Measurements from ENCODE around the gene BCAP29.
A peak's percentile ranks its signal among the peaks of the same experiment; 100 is the strongest.

Gene BCAP29

GRCh38 chr7:107642501-107642900, 62.5 kb downstream of the BCAP29 start:
- H3K4me3 ChIP-seq (ENCODE audit: low read depth in 1 of 2, low read length in 2 of 2): no peak overlapping the region
- peaks cover 0 to 9% of the 10 kb centered on the region in 2 donors for H3K4me1 ChIP-seq (ENCODE audit: control insufficient read depth in 1 of 2, insufficient read depth in 2 of 2, low read length in 2 of 2)
- H3K27ac ChIP-seq (ENCODE audit: low read depth, low read length): no peak overlapping the region
- peaks cover 0 to 2% of the 10 kb centered on the region in 2 donors for H3K27me3 ChIP-seq (ENCODE audit: control insufficient read depth in 1 of 2, insufficient read depth in 2 of 2, low read length in 2 of 2)
- no peak overlapping the region for H3K9ac ChIP-seq (ENCODE audit: low read depth in 1 of 2, low read length in 2 of 2)
- no peaks in the 10 kb centered on the region for H3K9me3 ChIP-seq (ENCODE audit: control insufficient read depth in 1 of 2, low read length in 2 of 2)
- H3K36me3 ChIP-seq (ENCODE audit: control insufficient read depth in 1 of 2, insufficient read depth in 2 of 2, low read length in 2 of 2): no peaks in the 10 kb centered on the region

GRCh38 chr7:107643407-107643806, 63.4 kb downstream of the BCAP29 start:
- H3K9me3 ChIP-seq (ENCODE audit: control insufficient read depth in 1 of 2, low read length in 2 of 2): no peaks in the 10 kb centered on the region
- peaks cover 0 to 2% of the 10 kb centered on the region in 2 donors for H3K27me3 ChIP-seq (ENCODE audit: control insufficient read depth in 1 of 2, insufficient read depth in 2 of 2, low read length in 2 of 2)
- peaks cover 0 to 9% of the 10 kb centered on the region in 2 donors for H3K4me1 ChIP-seq (ENCODE audit: control insufficient read depth in 1 of 2, insufficient read depth in 2 of 2, low read length in 2 of 2)
- H3K36me3 ChIP-seq (ENCODE audit: control insufficient read depth in 1 of 2, insufficient read depth in 2 of 2, low read length in 2 of 2): no peaks in the 10 kb centered on the region
- H3K4me3 ChIP-seq (ENCODE audit: low read depth in 1 of 2, low read length in 2 of 2): no peak overlapping the region
- no peak overlapping the region for H3K27ac ChIP-seq (ENCODE audit: low read depth, low read length)
- H3K9ac ChIP-seq (ENCODE audit: low read depth in 1 of 2, low read length in 2 of 2): no peak overlapping the region

- no peaks in the 10 kb centered on the region for H3K9me3 ChIP-seq (ENCODE audit: control insufficient read depth in 1 of 2, low read length in 2 of 2)
- peak overlapping the region; percentile 7 to 22 for H3K4me3 ChIP-seq (ENCODE audit: low read depth in 1 of 2, low read length in 2 of 2)
- H3K9ac ChIP-seq (ENCODE audit: low read depth in 1 of 2, low read length in 2 of 2): no peak overlapping the region
- peaks cover 0 to 2% of the 10 kb centered on the region in 2 donors for H3K27me3 ChIP-seq (ENCODE audit: control insufficient read depth in 1 of 2, insufficient read depth in 2 of 2, low read length in 2 of 2)
- no peaks in the 10 kb centered on the region for H3K36me3 ChIP-seq (ENCODE audit: control insufficient read depth in 1 of 2, insufficient read depth in 2 of 2, low read length in 2 of 2)
- no peak overlapping the region for H3K27ac ChIP-seq (ENCODE audit: low read depth, low read length)
- H3K4me1 ChIP-seq (ENCODE audit: control insufficient read depth in 1 of 2, insufficient read depth in 2 of 2, low read length in 2 of 2): peaks cover 0 to 9% of the 10 kb centered on the region in 2 donors
These were observed 63.9 kb downstream of the BCAP29 start for GRCh38 chr7:107643938-107644308.

- Histone ChIP-seq H3K9ac (ENCODE audit: low read depth in 1 of 2, low read length in 2 of 2) (no peak overlapping the region), H3K4me1 (ENCODE audit: control insufficient read depth in 1 of 2, insufficient read depth in 2 of 2, low read length in 2 of 2) (peaks cover 0 to 9% of the 10 kb centered on the region in 2 donors), H3K9me3 (ENCODE audit: control insufficient read depth in 1 of 2, low read length in 2 of 2) (no peaks in the 10 kb centered on the region), H3K27ac (ENCODE audit: low read depth, low read length) (no peak overlapping the region), H3K4me3 (ENCODE audit: low read depth in 1 of 2, low read length in 2 of 2) (peak overlapping the region; percentile 7 to 22), H3K36me3 (ENCODE audit: control insufficient read depth in 1 of 2, insufficient read depth in 2 of 2, low read length in 2 of 2) (no peaks in the 10 kb centered on the region), H3K27me3 (ENCODE audit: control insufficient read depth in 1 of 2, insufficient read depth in 2 of 2, low read length in 2 of 2) (peaks cover 0 to 2% of the 10 kb centered on the region in 2 donors)
These were observed 64.4 kb downstream of the BCAP29 start for GRCh38 chr7:107644309-107644974.

GRCh38 chr7:107652642-107653041, 72.6 kb downstream of the BCAP29 start:
- Histone ChIP-seq H3K4me3 (ENCODE audit: low read depth in 1 of 2, low read length in 2 of 2) (no peak overlapping the region), H3K27ac (ENCODE audit: low read depth, low read length) (no peak overlapping the region), H3K9ac (ENCODE audit: low read depth in 1 of 2, low read length in 2 of 2) (no peak overlapping the region), H3K9me3 (ENCODE audit: control insufficient read depth in 1 of 2, low read length in 2 of 2) (no peaks in the 10 kb centered on the region), H3K4me1 (ENCODE audit: control insufficient read depth in 1 of 2, insufficient read depth in 2 of 2, low read length in 2 of 2) (no peaks in the 10 kb centered on the region), H3K27me3 (ENCODE audit: control insufficient read depth in 1 of 2, insufficient read depth in 2 of 2, low read length in 2 of 2) (peaks cover 0 to 4% of the 10 kb centered on the region in 2 donors), H3K36me3 (ENCODE audit: control insufficient read depth in 1 of 2, insufficient read depth in 2 of 2, low read length in 2 of 2) (no peaks in the 10 kb centered on the region)

GRCh38 chr7:107658467-107658866, 78.4 kb downstream of the BCAP29 start:
- peaks cover 37 to 56% of the 10 kb centered on the region in 2 donors for H3K27me3 ChIP-seq (ENCODE audit: control insufficient read depth in 1 of 2, insufficient read depth in 2 of 2, low read length in 2 of 2)
- no peak overlapping the region for H3K9ac ChIP-seq (ENCODE audit: low read depth in 1 of 2, low read length in 2 of 2)
- no peak overlapping the region for H3K27ac ChIP-seq (ENCODE audit: low read depth, low read length)
- no peaks in the 10 kb centered on the region for H3K9me3 ChIP-seq (ENCODE audit: control insufficient read depth in 1 of 2, low read length in 2 of 2)
- H3K4me3 ChIP-seq (ENCODE audit: low read depth in 1 of 2, low read length in 2 of 2): no peak overlapping the region
- H3K4me1 ChIP-seq (ENCODE audit: control insufficient read depth in 1 of 2, insufficient read depth in 2 of 2, low read length in 2 of 2): peaks cover 7 to 17% of the 10 kb centered on the region in 2 donors
- H3K36me3 ChIP-seq (ENCODE audit: control insufficient read depth in 1 of 2, insufficient read depth in 2 of 2, low read length in 2 of 2): no peaks in the 10 kb centered on the region

- H3K4me3 ChIP-seq (ENCODE audit: low read depth in 1 of 2, low read length in 2 of 2): no peak overlapping the region
- peaks cover 41 to 52% of the 10 kb centered on the region in 2 donors for H3K27me3 ChIP-seq (ENCODE audit: control insufficient read depth in 1 of 2, insufficient read depth in 2 of 2, low read length in 2 of 2)
- no peak overlapping the region for H3K9ac ChIP-seq (ENCODE audit: low read depth in 1 of 2, low read length in 2 of 2)
These were observed 79.6 kb downstream of the BCAP29 start for GRCh38 chr7:107659666-107660065.

GRCh38 chr7:107660381-107661080, 80.5 kb downstream of the BCAP29 start, which contains the start of gene SLC26A4:
Gene SLC26A4 (plus strand): TSS chr7:107660828. CDS start chr7:107661642, 814 bp downstream.
- Histone ChIP-seq H3K36me3 (ENCODE audit: control insufficient read depth in 1 of 2, insufficient read depth in 2 of 2, low read length in 2 of 2) (no peaks in the 10 kb centered on the region), H3K9ac (ENCODE audit: low read depth in 1 of 2, low read length in 2 of 2) (no peak within 1 kb of the TSS), H3K9me3 (ENCODE audit: control insufficient read depth in 1 of 2, low read length in 2 of 2) (no peaks in the 10 kb centered on the region), H3K27me3 (ENCODE audit: control insufficient read depth in 1 of 2, insufficient read depth in 2 of 2, low read length in 2 of 2) (peaks cover 41 to 52% of the 10 kb centered on the region in 2 donors), H3K4me3 (ENCODE audit: low read depth in 1 of 2, low read length in 2 of 2) (peak within 1 kb of the TSS; percentile 63 to 75), H3K4me1 (ENCODE audit: control insufficient read depth in 1 of 2, insufficient read depth in 2 of 2, low read length in 2 of 2) (peaks cover 7 to 17% of the 10 kb centered on the region in 2 donors), H3K27ac (ENCODE audit: low read depth, low read length) (no peak within 1 kb of the TSS)

More at GRCh38 chr7:107659666-107660065, 79.6 kb downstream of the BCAP29 start:
- Histone ChIP-seq H3K9me3 (ENCODE audit: control insufficient read depth in 1 of 2, low read length in 2 of 2) (no peaks in the 10 kb centered on the region), H3K4me1 (ENCODE audit: control insufficient read depth in 1 of 2, insufficient read depth in 2 of 2, low read length in 2 of 2) (peaks cover 7 to 17% of the 10 kb centered on the region in 2 donors), H3K27ac (ENCODE audit: low read depth, low read length) (no peak overlapping the region), H3K36me3 (ENCODE audit: control insufficient read depth in 1 of 2, insufficient read depth in 2 of 2, low read length in 2 of 2) (no peaks in the 10 kb centered on the region)

- Histone ChIP-seq H3K27ac (ENCODE audit: low read depth, low read length) (no peak overlapping the region), H3K4me1 (ENCODE audit: control insufficient read depth in 1 of 2, insufficient read depth in 2 of 2, low read length in 2 of 2) (peaks cover 7 to 17% of the 10 kb centered on the region in 2 donors), H3K4me3 (ENCODE audit: low read depth in 1 of 2, low read length in 2 of 2) (peak overlapping the region; percentile 63 to 75), H3K9ac (ENCODE audit: low read depth in 1 of 2, low read length in 2 of 2) (no peak overlapping the region), H3K36me3 (ENCODE audit: control insufficient read depth in 1 of 2, insufficient read depth in 2 of 2, low read length in 2 of 2) (no peaks in the 10 kb centered on the region), H3K9me3 (ENCODE audit: control insufficient read depth in 1 of 2, low read length in 2 of 2) (no peaks in the 10 kb centered on the region), H3K27me3 (ENCODE audit: control insufficient read depth in 1 of 2, insufficient read depth in 2 of 2, low read length in 2 of 2) (peaks cover 41 to 52% of the 10 kb centered on the region in 2 donors)
These were observed 81.2 kb downstream of the BCAP29 start for GRCh38 chr7:107661081-107661864.
